Uterus (tissue), 4 donors: ENCODE measurements around the gene PDPK1. TPM values are rescaled to one million over a fixed set of nuclear protein-coding genes. Genes with fewer than 3 reads are reported as not detected.
"Not testable (repeated sequence)": the region's sequence is repeated elsewhere in the genome, so short reads cannot be mapped to it uniquely, and the experiment has no call there.

Experiments
- DNase-seq, 2 donors: peaks; one replicate each; pipeline ENCODE4 v3.0.0-alpha.2; 2019 to 2020
- H3K27ac ChIP-seq, 2 donors: fragments of 200-600 bp; sonication (generic); 1 replicate in 1 of 2; 2 replicates in 1 of 2; pipeline ENCODE4 v1.5.1; 2016 to 2018
- H3K27me3 ChIP-seq, 2 donors: fragments of 200-600 bp; sonication (generic); one replicate each; pipeline ENCODE4 v1.5.1; 2018 to 2019; ENCODE audit warnings: control low read depth in 1 of 2
- H3K36me3 ChIP-seq, 2 donors: fragments of 200-600 bp; sonication (generic); one replicate each; pipeline ENCODE4 v1.5.1; 2019; ENCODE audit warnings: control low read depth in 1 of 2
- H3K4me1 ChIP-seq, 2 donors: fragments of 200-600 bp; sonication (generic); one replicate each; pipeline ENCODE4 v1.5.1; 2018 to 2019; ENCODE audit warnings: control low read depth in 1 of 2
- H3K4me3 ChIP-seq, 2 donors: fragments of 200-600 bp; sonication (generic); 1 replicate in 1 of 2; 2 replicates in 1 of 2; pipeline ENCODE4 v1.5.1; 2018 to 2019; ENCODE audit warnings: mild to moderate bottlenecking in 1 of 2
- H3K9me3 ChIP-seq, 2 donors: fragments of 200-600 bp; sonication (generic); one replicate each; pipeline ENCODE4 v1.5.1; 2019; ENCODE audit warnings: control low read depth in 1 of 2
- CTCF ChIP-seq, 4 experiments: fragments of 200-600 bp in 2 of 4; fragments of 450-650 bp in 2 of 4; sonication (generic) in 2 of 4; IDR thresholded peaks; one replicate each; pipeline ENCODE4 v1.5.1; 2016 to 2019; ENCODE audit warnings: antibody characterized with exemption in 4 of 4, mild to moderate bottlenecking in 2 of 4, moderate library complexity in 1 of 4
- POLR2A ChIP-seq, 2 donors: fragments of 450-650 bp; IDR thresholded peaks; one replicate each; pipeline ENCODE4 v1.6.1; 2016; ENCODE audit warnings: antibody characterized with exemption in 2 of 2, mild to moderate bottlenecking in 1 of 2, moderate library complexity in 1 of 2
- intact Hi-C: fragments of 100-400 bp; cut with DNase I; formaldehyde crosslinking; loops from one replicate; pipeline ENCODE4 v1.15.1; 2023; ENCODE audit warnings: low total_unique reads
- total RNA-seq, 4 donors: library from RNA; depleted of rRNA in 3 of 4; stranded (reverse); fragments of >200 nt in 3 of 4; gene quantifications; one replicate each; pipeline versions ENCODE4 v1.1.0 to v1.2.4, GENCODE V29; 2014 to 2023
- donor health status: DM: yes; HTN: yes; CAD: no.

The PDPK1 gene
- total RNA-seq, 4 donors from 2014 or later: 11.0 to 66.2 (median 23.9) TPM

GRCh38 chr16:2611499-2611862 is 73.7 kb downstream of the PDPK1 start:
- Histone ChIP-seq H3K4me1 (no peaks in the 10 kb centered on the region), H3K27me3 (no peaks in the 10 kb centered on the region), H3K4me3 (no peak overlapping the region), H3K27ac (no peak overlapping the region), H3K9me3 (no peaks in the 10 kb centered on the region), H3K36me3 (no peaks in the 10 kb centered on the region)
- TF ChIP-seq POLR2A (IDR thresholded peaks at IDR 0.05) (no peak), CTCF (IDR thresholded peaks at IDR 0.05) (no peak)
- DNase-seq: no peak
- intact Hi-C loops: no loop called here

- H3K36me3 ChIP-seq, H3K9me3 ChIP-seq, intact Hi-C loops, H3K27me3 ChIP-seq, H3K27ac ChIP-seq, H3K4me3 ChIP-seq, DNase-seq, H3K4me1 ChIP-seq: not testable (repeated sequence)
These were observed 74.1 kb downstream of the PDPK1 start for GRCh38 chr16:2611877-2612276.

- DNase-seq, H3K4me3 ChIP-seq, H3K36me3 ChIP-seq, H3K27ac ChIP-seq, H3K9me3 ChIP-seq, H3K27me3 ChIP-seq, intact Hi-C loops, H3K4me1 ChIP-seq: not testable (repeated sequence)
These were observed 75.4 kb downstream of the PDPK1 start for GRCh38 chr16:2613251-2613650.

- Histone ChIP-seq H3K9me3 (no peaks in the 10 kb centered on the region), H3K4me3 (no peak overlapping the region), H3K27me3 (no peaks in the 10 kb centered on the region), H3K4me1 (no peaks in the 10 kb centered on the region), H3K36me3 (no peaks in the 10 kb centered on the region), H3K27ac (no peak overlapping the region)
- DNase-seq: no peak
- no peak for TF ChIP-seq CTCF (IDR thresholded peaks at IDR 0.05)
- intact Hi-C loops: no loop called here
These were observed 77.0 kb downstream of the PDPK1 start for GRCh38 chr16:2614761-2615191.

- DNase-seq, H3K36me3 ChIP-seq, H3K4me3 ChIP-seq, H3K4me1 ChIP-seq, intact Hi-C loops, H3K27ac ChIP-seq, H3K9me3 ChIP-seq, H3K27me3 ChIP-seq: not testable (repeated sequence)
These were observed 81.1 kb downstream of the PDPK1 start for GRCh38 chr16:2618964-2619363.

GRCh38 chr16:2619628-2620027 is 81.8 kb downstream of the PDPK1 start:
- DNase-seq, intact Hi-C loops, H3K27ac ChIP-seq, H3K27me3 ChIP-seq, H3K36me3 ChIP-seq, H3K4me1 ChIP-seq, H3K4me3 ChIP-seq, H3K9me3 ChIP-seq: not testable (repeated sequence)

GRCh38 chr16:2620870-2621269 is 83.0 kb downstream of the PDPK1 start:
- H3K9me3 ChIP-seq, H3K4me1 ChIP-seq, DNase-seq, H3K27ac ChIP-seq, H3K4me3 ChIP-seq, H3K27me3 ChIP-seq, intact Hi-C loops, H3K36me3 ChIP-seq: not testable (repeated sequence)

GRCh38 chr16:2621395-2621794 is 83.6 kb downstream of the PDPK1 start:
- H3K9me3 ChIP-seq, DNase-seq, intact Hi-C loops, H3K4me3 ChIP-seq, H3K36me3 ChIP-seq, H3K4me1 ChIP-seq, H3K27ac ChIP-seq, H3K27me3 ChIP-seq: not testable (repeated sequence)

GRCh38 chr16:2627075-2627474 is 89.3 kb downstream of the PDPK1 start:
- H3K4me3 ChIP-seq, H3K9me3 ChIP-seq, H3K36me3 ChIP-seq, H3K27ac ChIP-seq, DNase-seq, H3K4me1 ChIP-seq, H3K27me3 ChIP-seq, intact Hi-C loops: not testable (repeated sequence)

GRCh38 chr16:2631203-2631602 is 93.4 kb downstream of the PDPK1 start:
- intact Hi-C loops, H3K27ac ChIP-seq, H3K27me3 ChIP-seq, H3K4me3 ChIP-seq, DNase-seq, H3K36me3 ChIP-seq, H3K4me1 ChIP-seq, H3K9me3 ChIP-seq: not testable (repeated sequence)

GRCh38 chr16:2632291-2632690 is 94.5 kb downstream of the PDPK1 start:
- H3K4me3 ChIP-seq, H3K36me3 ChIP-seq, H3K4me1 ChIP-seq, H3K27ac ChIP-seq, DNase-seq, H3K9me3 ChIP-seq, H3K27me3 ChIP-seq, intact Hi-C loops: not testable (repeated sequence)

GRCh38 chr16:2639071-2639721 is 101.4 kb downstream of the PDPK1 start:
- H3K4me3 ChIP-seq, H3K4me1 ChIP-seq, H3K27me3 ChIP-seq, H3K9me3 ChIP-seq, H3K36me3 ChIP-seq, H3K27ac ChIP-seq, intact Hi-C loops: not testable (repeated sequence)
- DNase-seq: peak; percentile 25 to 51
